Measurements from ENCODE around the gene QKI. TPM values are rescaled to one million over a fixed set of nuclear protein-coding genes. Genes with fewer than 3 reads are reported as not detected.

The QKI gene
- total and polyA plus RNA-seq, 2 donors (not counting 1 experiment from before 2014, with no cell fraction given) = 129 to 224 TPM

DNA sequence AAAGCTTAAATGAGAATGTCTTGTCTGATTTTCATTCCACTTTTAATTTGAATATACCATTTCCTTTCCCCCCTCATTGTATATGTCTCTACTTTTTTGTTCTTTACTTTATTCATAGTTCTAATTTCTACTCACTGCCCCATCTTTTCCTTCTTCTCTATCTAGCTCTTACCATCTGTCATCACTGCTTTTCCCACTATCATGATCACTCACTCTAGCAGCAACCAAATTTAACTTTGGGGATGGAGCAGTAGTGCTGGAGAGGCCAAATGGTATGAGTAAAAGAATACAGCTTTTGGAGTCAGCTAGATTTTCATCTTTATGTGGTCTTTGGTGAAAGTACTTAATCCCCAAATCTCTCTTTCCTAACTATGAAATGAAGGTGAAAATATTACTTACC lies 25.5 kb downstream of the QKI start:
- Histone ChIP-seq H3K4me2 (ENCODE audit: extremely low read depth, insufficient read depth, low read length) (no peak overlapping the region), H3K36me3 (ENCODE audit: control insufficient read depth, insufficient read depth, low read length) (no peaks in the 10 kb centered on the region), H3K27me3 (ENCODE audit: control insufficient read depth, insufficient read depth, low read length) (no peaks in the 10 kb centered on the region), H3K4me3 (replicated peaks in 1 of 4; ENCODE audit: control extremely low read depth in 1 of 4, insufficient read depth in 1 of 4, low read depth in 3 of 4, low read length in 4 of 4) (no peak overlapping the region), H3K79me2 (ENCODE audit: control insufficient read depth, insufficient read depth, low read length) (peaks cover 99% of the 10 kb centered on the region), H3K9ac (ENCODE audit: insufficient read depth, low read length) (no peak overlapping the region), H3K27ac (ENCODE audit: insufficient read depth, low read length) (no peak overlapping the region), H3K9me3 (ENCODE audit: control insufficient read depth, insufficient read depth, low read depth, low read length) (no peaks in the 10 kb centered on the region), H4K20me1 (ENCODE audit: control insufficient read depth, extremely low read depth, insufficient read depth, low read length) (peaks cover 2% of the 10 kb centered on the region), H2AFZ (ENCODE audit: low read length) (no peak overlapping the region), H3K4me1 (ENCODE audit: control insufficient read depth, extremely low read depth, insufficient read depth, low read length) (peaks cover 2% of the 10 kb centered on the region)
- no peak for DNase-seq (ENCODE audit: low read depth in 2 of 2)
- TF ChIP-seq CTCF (conservative IDR thresholded peaks at IDR 0.05 in 1 of 2, IDR thresholded peaks at IDR 0.05 in 1 of 2; ENCODE audit: low read depth in 1 of 2, low read length in 2 of 2) = no peak
- TF ChIP-seq EZH2 (IDR thresholded peaks at IDR 0.05; ENCODE audit: low read length, missing control alignments) = no peak

GRCh38 chr6:163442336-163442735 lies 27.8 kb downstream of the QKI start:
- peaks cover 2% of the 10 kb centered on the region for H4K20me1 ChIP-seq (ENCODE audit: control insufficient read depth, extremely low read depth, insufficient read depth, low read length)
- no peak for DNase-seq (ENCODE audit: low read depth in 2 of 2)
- no peaks in the 10 kb centered on the region for H3K36me3 ChIP-seq (ENCODE audit: control insufficient read depth, insufficient read depth, low read length)
- peaks cover 98% of the 10 kb centered on the region for H3K79me2 ChIP-seq (ENCODE audit: control insufficient read depth, insufficient read depth, low read length)
- no peak overlapping the region for H3K4me3 ChIP-seq (replicated peaks in 1 of 4; ENCODE audit: control extremely low read depth in 1 of 4, insufficient read depth in 1 of 4, low read depth in 3 of 4, low read length in 4 of 4)
- H3K9ac ChIP-seq (ENCODE audit: insufficient read depth, low read length) = no peak overlapping the region
- TF ChIP-seq CTCF (conservative IDR thresholded peaks at IDR 0.05 in 1 of 2, IDR thresholded peaks at IDR 0.05 in 1 of 2; ENCODE audit: low read depth in 1 of 2, low read length in 2 of 2) (no peak), EZH2 (IDR thresholded peaks at IDR 0.05; ENCODE audit: low read length, missing control alignments) (no peak)
- H3K27ac ChIP-seq (ENCODE audit: insufficient read depth, low read length) = no peak overlapping the region
- no peak overlapping the region for H2AFZ ChIP-seq (ENCODE audit: low read length)
- peaks cover 2% of the 10 kb centered on the region for H3K4me1 ChIP-seq (ENCODE audit: control insufficient read depth, extremely low read depth, insufficient read depth, low read length)
- no peaks in the 10 kb centered on the region for H3K27me3 ChIP-seq (ENCODE audit: control insufficient read depth, insufficient read depth, low read length)
- no peak overlapping the region for H3K4me2 ChIP-seq (ENCODE audit: extremely low read depth, insufficient read depth, low read length)
- no peaks in the 10 kb centered on the region for H3K9me3 ChIP-seq (ENCODE audit: control insufficient read depth, insufficient read depth, low read depth, low read length)

GRCh38 chr6:163444077-163444476 lies 29.6 kb downstream of the QKI start:
- Histone ChIP-seq H3K36me3 (ENCODE audit: control insufficient read depth, insufficient read depth, low read length) (no peaks in the 10 kb centered on the region), H3K27ac (ENCODE audit: insufficient read depth, low read length) (no peak overlapping the region), H4K20me1 (ENCODE audit: control insufficient read depth, extremely low read depth, insufficient read depth, low read length) (peaks cover 2% of the 10 kb centered on the region), H3K4me1 (ENCODE audit: control insufficient read depth, extremely low read depth, insufficient read depth, low read length) (no peaks in the 10 kb centered on the region), H3K9me3 (ENCODE audit: control insufficient read depth, insufficient read depth, low read depth, low read length) (no peaks in the 10 kb centered on the region), H3K79me2 (ENCODE audit: control insufficient read depth, insufficient read depth, low read length) (peaks cover 98% of the 10 kb centered on the region), H3K27me3 (ENCODE audit: control insufficient read depth, insufficient read depth, low read length) (no peaks in the 10 kb centered on the region), H3K4me3 (replicated peaks in 1 of 4; ENCODE audit: control extremely low read depth in 1 of 4, insufficient read depth in 1 of 4, low read depth in 3 of 4, low read length in 4 of 4) (no peak overlapping the region), H2AFZ (ENCODE audit: low read length) (no peak overlapping the region), H3K9ac (ENCODE audit: insufficient read depth, low read length) (no peak overlapping the region), H3K4me2 (ENCODE audit: extremely low read depth, insufficient read depth, low read length) (no peak overlapping the region)
- no peak for DNase-seq (ENCODE audit: low read depth in 2 of 2)
- no peak for TF ChIP-seq EZH2 (IDR thresholded peaks at IDR 0.05; ENCODE audit: low read length, missing control alignments)
